NCI-H526 treated with DMSO at 0.1 percent for 48 hours (cell line): Measurements from ENCODE around the gene TBC1D22A.
"Not testable (repeated sequence)": the region's sequence is repeated elsewhere in the genome, so short reads cannot be mapped to it uniquely, and the experiment has no call there.

ENCODE experiments used
- DNase-seq: peaks from one replicate; lab custom pipeline; 2025; lab: John Stamatoyannopoulos, UW

The TBC1D22A gene

GRCh38 chr22:47047321-47048122 lies 285.1 kb downstream of the TBC1D22A start:
- no peak for DNase-seq

GRCh38 chr22:47048123-47049077 lies 285.9 kb downstream of the TBC1D22A start:
- no peak for DNase-seq

- no peak for DNase-seq
Observed at GRCh38 chr22:47049078-47049624, 286.7 kb downstream of the TBC1D22A start.

- not testable (repeated sequence) for DNase-seq
Observed at GRCh38 chr22:47049736-47050400, 287.4 kb downstream of the TBC1D22A start.

GRCh38 chr22:47050401-47051051 lies 288.1 kb downstream of the TBC1D22A start:
- DNase-seq, result no peak

- DNase-seq, result peak; percentile 77
Observed at GRCh38 chr22:47051441-47052071, 289.1 kb downstream of the TBC1D22A start.

- DNase-seq, result no peak
Observed at GRCh38 chr22:47052236-47053012, 290.0 kb downstream of the TBC1D22A start.

- no peak for DNase-seq
Observed at GRCh38 chr22:47053013-47053725, 290.7 kb downstream of the TBC1D22A start.

GRCh38 chr22:47053726-47054141 lies 291.3 kb downstream of the TBC1D22A start:
- DNase-seq, result no peak

- DNase-seq, result no peak
Observed at GRCh38 chr22:47054231-47055072, 292.0 kb downstream of the TBC1D22A start.

- no peak for DNase-seq
Observed at GRCh38 chr22:47055073-47055355, 292.6 kb downstream of the TBC1D22A start.

- DNase-seq, result no peak
Observed at GRCh38 chr22:47055461-47055860, 293.0 kb downstream of the TBC1D22A start.

- DNase-seq, result no peak
Observed at GRCh38 chr22:47055921-47056320, 293.5 kb downstream of the TBC1D22A start.

- no peak for DNase-seq
Observed at GRCh38 chr22:47056361-47056760, 293.9 kb downstream of the TBC1D22A start.

GRCh38 chr22:47056776-47057470 lies 294.5 kb downstream of the TBC1D22A start:
- DNase-seq, result no peak

GRCh38 chr22:47057916-47058585 lies 295.6 kb downstream of the TBC1D22A start:
- DNase-seq, result no peak

GRCh38 chr22:47059076-47059475 lies 296.6 kb downstream of the TBC1D22A start:
- no peak for DNase-seq
